DMS153 treated with DMSO at 0.1 percent for 48 hours (cell line): Measurements from ENCODE around the gene ACSBG1.

ENCODE experiments used
- DNase-seq: peaks from one replicate; lab custom pipeline; 2025; ENCODE audit not compliant: unreplicated experiment; lab: John Stamatoyannopoulos, UW

Gene ACSBG1

DNA sequence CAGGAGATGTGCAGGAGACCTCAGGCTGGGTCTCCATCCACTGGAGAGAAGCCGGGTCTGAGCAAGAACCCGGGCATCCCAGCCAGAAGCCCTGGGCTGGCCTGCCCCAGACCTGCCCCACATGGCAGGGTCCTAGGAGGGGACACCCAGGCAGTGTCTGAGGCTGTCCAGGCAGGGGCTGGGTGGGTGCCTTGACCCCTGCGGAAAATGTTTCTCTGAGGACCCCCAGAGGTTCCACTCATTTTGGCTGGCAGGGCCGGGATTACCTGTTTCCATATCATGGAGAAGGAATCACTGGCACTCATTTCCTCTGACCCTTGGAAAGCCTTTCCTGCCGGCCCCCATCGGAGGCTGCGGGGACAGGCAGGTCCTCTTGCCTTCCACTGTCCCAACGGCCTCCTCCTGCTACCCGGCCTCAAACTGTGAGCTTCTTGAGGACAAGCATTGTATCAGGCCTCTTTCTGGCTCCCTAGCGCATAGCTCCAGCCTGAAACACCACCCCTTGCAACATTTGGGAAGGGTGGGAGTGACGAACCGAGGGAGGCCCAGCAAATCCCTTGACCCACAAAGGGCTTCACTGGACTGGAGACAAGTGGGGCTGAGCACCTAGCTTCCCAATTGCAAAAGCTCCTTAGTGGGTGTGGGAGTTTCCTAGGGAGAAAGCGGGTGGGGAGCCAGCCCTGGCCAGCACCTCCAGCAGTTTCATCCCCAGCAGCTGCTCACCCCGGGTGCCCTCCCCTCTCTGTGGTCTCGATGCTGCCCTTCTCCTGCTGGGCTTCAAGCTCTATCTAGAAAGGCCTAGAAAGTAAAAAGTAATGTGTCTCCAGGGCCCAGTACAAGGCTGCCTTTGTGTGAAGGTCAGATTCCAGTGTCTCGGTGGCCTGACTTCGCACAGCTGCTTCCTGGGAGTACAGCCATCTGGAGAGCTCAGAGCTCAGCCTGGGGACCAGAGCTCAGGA, 29.7 kb downstream of the ACSBG1 start:
- no peak for DNase-seq

DNA sequence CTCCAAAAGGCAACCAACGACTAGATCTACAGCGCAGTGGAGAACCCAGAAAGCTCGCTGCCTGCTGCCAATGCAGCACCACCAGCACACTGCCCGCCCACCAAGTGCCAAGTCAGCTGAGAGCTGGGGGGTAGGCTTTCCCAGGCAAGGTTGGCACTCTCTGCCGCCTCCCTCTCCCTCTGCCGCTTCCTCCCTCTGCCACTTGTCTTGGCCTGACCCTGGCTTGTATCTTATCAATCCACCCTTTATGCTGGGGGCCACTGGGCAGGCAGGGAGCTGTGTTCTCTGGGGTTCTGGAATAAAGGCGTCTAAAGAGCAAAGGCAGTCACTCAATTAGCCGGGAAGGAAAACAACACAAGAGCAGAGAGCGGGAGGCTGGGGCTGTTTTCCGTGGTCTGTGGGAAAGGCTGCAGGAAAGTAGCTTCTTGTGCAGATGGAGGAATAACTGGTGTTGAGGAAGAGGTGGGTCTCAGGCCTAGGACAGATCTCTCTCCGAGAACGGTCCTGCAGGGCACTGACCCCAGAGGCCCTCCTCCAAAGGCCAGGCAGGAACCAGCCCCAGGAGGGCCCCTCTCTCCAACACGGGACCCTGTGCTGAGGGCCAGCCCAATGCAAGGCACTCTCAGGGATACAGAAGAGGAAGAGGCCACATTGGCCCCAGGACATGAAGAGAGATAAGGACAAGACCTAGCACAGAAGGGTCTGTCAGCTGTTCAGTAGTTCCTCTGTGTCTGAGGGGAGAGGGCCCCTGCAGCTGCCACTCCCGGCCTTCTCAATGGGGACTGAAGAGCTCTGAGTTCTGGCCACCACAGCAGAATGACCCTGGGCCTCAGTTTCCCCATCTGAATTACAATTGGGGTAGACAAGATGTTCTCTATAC, 30.8 kb downstream of the ACSBG1 start:
- DNase-seq = no peak

DNA sequence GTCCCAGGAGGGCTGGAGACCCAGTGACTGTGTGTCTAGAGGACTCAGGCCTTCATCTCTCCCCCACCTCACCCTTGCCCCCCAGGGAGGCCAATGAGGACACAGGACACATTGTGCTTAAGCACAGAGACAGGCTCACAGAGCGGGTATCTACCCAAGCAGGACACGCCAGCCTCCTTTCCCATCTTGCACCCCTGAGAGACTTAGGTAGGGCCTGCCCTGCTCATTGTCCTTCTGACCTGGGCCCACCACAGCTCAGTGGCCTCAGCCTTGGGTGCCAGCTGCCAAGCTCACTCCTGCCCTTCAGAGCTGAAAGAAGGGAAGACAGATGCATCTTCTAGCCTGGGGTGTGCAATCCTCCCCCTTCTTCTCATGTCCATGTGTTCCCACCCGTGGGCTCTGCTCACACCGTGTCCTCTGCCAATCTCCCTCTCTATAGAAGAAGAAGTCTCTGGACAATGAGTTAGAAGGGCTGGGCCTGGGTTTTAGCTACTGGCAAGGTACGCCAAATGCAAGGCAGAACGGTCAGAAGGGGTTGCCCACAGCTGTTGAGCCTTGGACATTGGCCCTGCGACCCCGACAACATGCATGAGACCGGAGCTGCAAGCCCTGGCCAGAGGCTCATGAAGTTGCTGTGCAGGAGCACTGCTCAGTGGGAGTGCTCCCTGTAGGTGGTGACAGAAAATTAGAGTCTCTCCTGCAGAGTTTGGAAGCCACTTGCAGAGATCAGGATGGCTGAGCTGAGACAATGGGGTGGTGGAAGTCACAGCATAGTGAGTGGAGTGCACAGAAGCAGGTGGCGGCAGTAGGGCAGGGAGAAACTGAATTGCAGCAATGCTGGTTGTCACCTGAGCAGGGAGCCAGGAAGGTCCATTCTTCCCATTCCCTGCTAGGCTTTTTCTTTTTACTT, 32.8 kb downstream of the ACSBG1 start:
- DNase-seq = no peak

DNA sequence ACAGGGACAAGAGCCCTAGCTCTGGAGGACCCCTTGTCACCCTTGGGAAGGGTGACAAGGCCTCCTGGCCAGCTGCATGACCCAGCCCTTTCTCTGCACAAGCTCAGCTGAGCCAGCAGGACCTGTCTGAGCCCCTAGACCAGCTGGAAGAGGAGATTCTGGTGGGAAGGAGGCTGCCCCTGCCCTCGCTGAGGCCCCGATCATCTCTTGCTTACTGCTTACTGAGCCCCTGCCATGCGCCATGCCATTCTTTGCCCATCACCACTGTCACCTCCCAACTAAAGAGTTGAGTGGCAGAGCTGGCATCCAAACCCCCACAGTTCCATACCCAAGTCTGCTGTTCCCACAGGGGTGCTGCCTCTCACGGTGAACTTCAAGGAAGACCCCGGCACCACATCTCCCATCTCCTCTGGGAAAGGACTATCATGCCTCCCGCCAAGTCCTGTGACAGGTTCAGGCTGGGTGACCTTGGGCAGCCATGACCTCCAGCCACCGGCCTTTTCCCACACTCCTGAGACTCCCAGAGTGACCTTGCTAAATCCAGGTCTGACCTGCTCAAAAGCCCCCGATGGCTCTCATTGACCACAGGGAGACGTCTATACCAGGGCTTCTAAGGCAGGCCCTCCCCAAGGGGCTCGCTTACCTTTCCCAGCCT, 34.0 kb downstream of the ACSBG1 start:
- no peak for DNase-seq

DNA sequence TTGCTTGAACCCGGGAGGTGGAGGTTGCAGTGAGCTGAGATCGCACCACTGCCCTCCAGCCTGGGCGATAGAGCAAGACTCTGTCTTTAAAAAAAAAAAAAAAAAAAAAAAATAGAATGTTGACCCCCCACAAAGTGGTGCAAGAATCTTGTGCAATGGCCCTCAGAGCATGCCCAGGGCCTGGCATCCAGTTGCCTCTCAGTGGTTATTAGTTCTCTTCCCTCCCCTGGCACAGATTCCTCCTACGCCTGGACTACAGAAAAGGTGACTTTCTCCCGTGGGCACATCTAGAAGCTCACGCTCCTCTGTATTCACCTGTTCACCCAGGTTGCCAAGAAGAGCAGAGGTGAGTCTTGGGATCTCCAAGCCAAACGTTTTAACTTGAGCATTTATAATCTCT, 36.7 kb downstream of the ACSBG1 start:
- no peak for DNase-seq

DNA sequence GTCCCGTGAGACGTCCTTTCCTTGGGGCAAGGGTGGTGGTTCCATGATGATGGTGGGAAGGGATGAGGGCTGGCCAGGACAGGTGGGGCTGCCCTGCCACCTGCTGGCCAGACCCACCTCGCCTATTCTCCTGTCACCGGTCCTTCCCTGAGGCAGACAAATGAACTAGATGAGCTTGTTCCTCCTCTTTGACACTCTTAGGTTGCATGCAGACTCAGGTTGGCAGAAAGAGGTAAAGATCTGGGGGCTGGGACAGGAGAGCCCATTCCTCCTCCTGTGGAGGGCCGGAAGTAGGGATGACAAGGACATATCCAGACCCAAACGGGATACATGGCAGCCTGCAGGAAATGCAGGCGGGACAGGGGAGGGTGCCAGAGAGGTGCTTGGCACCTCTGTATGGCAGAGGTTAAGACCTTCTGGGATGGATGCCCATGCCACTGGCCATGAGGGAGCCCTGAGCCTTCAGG, 38.6 kb downstream of the ACSBG1 start:
- no peak for DNase-seq

DNA sequence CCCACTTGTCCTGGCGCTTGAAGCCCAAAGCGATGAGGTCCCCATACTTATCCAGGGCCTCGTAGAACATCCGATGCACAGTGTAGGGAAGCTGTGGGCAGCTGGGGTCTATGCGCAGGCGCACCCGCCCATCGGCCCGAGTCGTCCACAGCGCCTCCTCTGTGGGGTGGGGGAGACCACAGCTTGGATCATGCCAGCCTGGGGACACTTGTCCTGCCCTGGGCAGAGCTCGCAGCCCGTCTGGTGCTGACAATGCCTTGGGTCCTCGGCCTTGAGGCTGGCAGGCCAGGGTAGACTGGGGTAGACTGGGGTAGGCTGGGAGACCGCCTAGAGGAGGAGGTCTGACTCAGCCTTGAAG, 39.8 kb downstream of the ACSBG1 start:
- no peak for DNase-seq

DNA sequence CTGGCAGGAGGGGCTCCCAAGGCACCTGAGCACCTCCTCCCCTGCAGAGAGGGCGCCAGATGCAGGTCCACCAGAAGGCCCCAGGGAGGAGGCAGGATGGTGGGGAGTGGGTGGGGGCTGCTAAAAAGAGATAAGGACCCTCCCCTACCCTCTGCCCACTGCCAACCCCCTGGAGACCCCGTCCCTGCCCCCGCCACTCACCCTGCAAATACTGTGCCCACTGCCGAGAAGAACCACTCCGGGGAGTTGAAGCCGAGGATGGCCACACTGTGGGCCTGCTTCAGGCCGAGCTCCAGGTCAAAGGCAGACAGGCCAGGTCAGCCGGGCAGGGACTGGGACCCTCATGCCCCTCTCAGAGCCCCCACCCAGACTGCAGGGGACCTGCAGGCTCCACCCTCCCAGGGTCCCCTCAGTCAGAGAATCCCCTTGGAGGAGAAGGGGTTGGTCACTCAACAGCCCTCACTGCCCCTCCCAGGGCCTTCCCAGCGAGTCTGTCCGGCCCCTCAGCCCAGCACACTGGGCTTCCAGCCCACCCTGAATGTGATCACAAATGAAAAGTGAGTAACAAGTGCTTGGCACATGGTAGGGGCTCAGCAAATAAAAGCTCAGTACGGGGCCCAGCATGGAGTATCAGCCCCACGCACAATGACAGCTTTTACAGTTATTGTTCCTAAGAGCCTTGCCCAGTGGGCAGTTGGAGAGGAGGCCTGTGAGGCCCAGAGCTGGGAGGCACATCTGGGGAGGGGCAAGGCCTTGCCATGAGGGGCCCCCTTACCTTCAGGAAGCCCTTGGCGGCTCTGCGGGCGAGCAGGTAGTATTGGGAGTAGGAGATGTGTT, 40.4 kb downstream of the ACSBG1 start:
- no peak for DNase-seq

DNA sequence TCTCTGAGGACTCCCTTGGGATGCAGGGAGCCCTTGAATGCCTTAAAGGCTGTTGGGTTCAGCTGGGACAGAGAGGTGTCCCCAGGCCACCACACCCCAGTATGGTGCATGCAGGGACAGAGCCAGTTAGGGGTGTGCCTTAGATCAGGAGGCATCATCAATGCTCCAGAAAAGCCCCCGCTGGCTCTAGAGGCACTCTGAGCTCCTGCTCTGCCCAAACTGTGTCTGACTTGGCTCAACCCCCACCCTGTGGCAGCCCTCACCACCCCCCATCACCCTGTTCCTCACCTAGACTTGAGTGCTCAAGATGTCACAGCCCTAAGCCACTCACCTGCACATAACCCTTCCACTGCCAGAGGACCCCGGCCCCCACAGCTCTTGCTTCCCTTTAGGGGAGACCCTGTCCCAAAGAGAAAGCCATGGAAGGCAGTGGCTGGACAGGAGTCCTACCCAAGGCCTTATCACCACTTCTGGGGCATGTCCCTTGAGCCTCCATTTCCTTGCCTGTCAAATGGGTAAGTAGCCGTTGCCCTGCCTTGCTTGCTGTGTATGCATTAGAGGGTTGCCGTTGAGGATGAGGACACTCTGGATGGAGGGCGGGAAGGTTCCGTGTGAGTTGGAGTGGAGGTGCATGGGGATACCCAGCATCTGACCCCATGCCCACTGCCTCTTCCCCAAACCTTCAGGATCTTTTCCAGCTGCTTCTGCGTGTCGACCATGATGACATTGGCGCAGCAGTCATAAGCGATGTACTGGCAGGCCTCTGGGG, 41.4 kb downstream of the ACSBG1 start:
- no peak for DNase-seq

DNA sequence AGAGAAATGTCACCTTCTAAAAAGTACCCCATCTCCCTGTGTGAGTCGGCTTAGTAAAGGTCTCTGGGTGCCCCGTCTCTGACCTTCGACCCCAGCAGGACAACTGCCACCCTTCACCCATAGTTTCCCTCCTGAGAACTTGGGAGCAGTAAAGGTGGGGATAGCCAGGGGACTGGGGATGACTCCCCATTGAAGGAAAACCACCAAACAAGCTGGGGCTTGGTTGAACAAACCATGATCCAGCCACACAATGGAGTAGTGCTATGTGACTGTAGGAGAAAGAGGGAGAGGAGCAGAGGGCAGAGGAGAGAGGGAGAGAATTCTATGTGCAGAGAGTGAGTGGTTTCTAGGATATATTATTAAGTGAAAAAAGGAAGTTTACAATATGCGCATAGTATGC, 51.5 kb downstream of the ACSBG1 start:
- no peak for DNase-seq

DNA sequence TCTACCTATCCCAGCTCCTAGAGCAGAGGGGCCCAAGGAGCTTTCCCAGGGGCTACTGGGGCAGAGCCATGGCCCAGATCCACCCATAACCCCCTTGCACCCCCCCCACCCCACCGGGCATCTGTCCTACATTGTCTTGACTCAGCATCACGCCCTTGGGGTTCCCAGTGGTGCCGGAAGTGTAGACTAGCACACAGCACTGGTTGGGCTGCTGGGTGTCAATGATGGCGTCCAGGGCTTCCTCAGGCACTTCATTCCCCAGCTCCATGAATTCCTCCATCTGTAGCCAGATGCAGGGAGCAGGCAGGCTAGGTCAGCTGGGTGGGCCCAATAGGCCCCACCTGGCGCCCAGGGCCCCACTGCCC, 52.0 kb downstream of the ACSBG1 start:
- no peak for DNase-seq

DNA sequence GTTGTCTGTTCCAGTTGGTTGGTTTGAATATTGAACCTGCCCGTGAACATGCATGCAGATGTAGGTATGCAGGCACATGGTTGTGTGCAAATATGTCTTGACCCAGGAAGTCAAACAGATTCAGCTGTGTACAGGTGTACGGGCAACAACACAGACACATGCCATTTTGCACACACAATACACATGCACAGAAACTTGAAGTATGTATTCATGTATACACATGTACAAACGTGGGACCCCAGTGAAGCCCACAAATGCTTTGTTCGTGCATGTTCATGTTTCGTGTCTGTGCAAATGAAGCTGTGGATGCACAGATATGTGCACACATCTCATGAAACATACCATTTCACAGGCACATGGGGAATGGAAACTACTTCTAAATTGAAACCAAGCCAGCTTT, 54.5 kb downstream of the ACSBG1 start:
- DNase-seq = no peak

DNA sequence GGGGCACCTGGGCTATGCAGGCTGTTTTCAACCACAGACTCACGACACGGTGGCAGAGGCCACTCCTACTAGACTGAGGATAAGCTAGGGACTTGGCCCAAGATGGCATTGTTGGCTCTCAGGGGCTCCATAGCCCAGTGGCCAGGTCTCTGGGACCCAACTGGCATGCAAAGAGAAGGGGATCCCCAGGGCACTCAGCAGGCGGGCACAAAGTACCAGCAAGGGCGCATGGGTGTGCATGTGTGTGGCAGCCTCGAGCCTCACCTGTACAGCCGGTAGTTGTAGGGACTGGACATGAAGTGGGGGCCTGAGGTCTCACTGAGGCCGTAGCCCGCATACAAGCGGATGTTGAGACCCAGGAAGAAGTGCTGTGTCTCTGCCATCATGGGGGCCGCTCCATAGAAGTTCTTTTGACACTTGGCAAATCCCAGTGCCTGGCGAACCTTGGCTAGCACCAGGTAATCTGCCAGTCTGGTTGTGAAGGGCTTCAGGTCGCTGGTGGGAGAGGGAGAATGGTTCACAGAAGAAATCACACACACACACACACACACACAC, 55.0 kb downstream of the ACSBG1 start:
- no peak for DNase-seq

DNA sequence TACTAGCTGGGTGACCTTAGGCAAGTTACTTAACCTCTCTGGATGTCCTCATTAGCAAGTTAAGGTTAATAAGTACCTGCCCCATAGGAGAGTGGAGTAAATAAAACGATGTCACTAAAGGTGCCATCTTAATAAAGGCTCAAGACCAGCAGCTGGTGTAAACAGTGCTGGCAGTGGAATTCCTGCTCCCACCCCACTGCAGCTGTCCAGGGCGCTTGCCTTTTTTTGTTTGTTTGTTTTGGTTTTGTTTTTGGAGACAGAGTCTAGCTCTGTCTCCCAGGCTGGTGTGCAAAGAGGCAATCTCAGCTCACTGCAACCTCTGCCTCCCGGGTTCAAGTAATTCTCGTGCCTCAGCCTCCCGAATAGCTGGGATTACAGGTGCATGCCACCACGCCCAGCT, 56.3 kb downstream of the ACSBG1 start:
- no peak for DNase-seq

DNA sequence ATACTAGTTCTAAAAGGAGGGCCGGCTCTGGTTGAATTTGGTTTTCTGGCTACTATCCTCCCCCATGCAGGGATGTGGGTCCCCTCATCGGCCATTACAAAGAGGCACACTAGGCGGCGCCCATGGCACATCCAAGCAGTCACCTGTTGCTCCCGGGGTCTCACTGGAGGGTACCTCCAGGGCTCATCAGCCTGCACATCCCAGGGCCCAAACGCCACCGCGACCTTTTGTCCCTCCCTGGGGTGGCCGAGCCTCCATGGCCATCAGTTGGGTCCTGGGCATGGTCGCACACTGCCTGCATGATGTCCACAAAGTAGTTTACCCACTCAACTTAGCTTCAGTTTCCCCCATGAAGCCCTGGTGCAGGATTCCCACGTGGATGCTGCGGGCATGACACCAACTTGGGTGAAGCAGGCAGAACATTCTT, 56.9 kb downstream of the ACSBG1 start:
- DNase-seq = no peak

DNA sequence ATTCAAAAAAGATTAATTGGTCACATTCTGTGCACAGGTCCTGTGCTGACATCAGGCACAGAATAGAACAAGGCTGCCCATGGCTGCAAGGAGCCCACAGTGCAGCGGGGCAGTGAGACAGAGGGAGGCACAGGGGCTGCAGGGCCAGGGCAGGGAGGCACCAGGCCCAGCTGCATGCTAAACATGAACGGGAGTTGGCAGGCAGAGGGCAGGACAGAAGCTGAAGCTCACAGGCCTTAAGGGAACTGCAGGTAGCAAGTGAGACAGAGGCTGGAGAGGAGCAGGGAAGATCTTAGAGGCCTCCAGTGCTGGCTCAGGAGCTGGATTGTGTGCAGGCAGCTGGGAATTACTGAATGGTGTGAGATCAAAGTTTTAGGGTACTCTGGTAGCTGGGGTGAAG, 59.0 kb downstream of the ACSBG1 start:
- DNase-seq = no peak

DNA sequence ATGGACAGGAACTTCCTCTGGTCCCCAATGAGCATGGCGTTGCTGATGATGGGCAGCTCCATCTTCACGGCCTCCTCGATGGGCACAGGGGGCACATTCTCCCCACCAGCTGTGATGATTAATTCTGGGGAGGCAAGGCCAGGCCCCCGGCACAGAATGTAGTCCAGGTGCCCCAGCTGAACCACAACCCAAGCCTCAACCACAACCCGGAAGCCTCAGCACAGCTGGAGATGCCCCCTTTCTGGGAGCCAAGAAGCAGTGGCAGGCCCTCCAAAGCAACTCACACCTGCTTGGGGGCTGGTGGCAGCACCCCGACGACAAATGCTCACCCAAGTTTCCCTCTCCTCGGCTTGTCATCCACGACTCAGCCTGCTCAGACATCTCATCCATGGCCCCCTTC, 60.0 kb downstream of the ACSBG1 start:
- no peak for DNase-seq

DNA sequence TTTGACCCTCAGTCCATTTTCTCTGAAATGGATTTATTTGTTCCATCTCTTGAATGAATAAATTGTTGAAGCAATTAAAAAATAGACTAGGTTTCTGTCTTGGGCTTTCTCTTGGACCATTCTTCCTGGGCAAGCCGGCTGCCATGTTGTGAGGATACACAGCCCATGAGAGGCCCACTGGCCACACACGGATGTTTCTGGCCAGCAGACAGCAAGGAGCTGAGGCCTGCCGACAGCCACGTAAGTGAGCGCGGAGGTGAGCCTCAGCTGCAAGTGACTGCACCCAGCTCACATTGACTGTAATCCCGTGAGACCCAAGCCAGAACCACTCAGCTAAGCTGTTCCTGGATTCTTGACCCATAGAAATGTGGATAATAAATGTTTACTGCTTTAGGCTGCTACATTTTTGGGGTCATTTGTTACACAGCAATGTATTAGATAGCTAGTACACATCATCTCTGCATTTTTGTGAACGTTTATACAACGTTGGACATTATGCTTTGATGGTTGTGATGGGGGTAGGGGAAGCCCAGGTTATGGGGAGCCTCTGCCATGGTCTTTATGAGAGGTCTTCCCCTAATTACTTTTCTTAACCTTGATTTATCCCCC, 62.4 kb downstream of the ACSBG1 start:
- DNase-seq = no peak
